KOPT-K1 (cell line): ENCODE results near the gene LRPPRC.
"Not testable (repeated sequence)": the region's sequence is repeated elsewhere in the genome, so short reads cannot be mapped to it uniquely, and the experiment has no call there.

ENCODE experiments used
- H3K27ac ChIP-seq: fragments of 200-600 bp; sonication (generic); 2 replicates; pipeline ENCODE4 v1.5.1; 2016; ENCODE audit warnings: antibody characterized with exemption, mild to moderate bottlenecking, low read depth, low read length; ENCODE audit not compliant: poor library complexity, severe bottlenecking
- H3K36me3 ChIP-seq: fragments of 200-600 bp; sonication (generic); 2 replicates; pipeline ENCODE4 v1.5.1; 2017; ENCODE audit warnings: antibody characterized with exemption, mild to moderate bottlenecking, low read length, moderate library complexity; ENCODE audit not compliant: insufficient read depth
- H3K9me3 ChIP-seq: fragments of 200-600 bp; sonication (generic); 2 replicates; pipeline ENCODE4 v1.5.1; 2017; ENCODE audit warnings: antibody characterized with exemption, low read length, mild to moderate bottlenecking; ENCODE audit not compliant: insufficient read depth, poor library complexity, severe bottlenecking

The LRPPRC gene

GRCh38 chr2:43944915-43945314, 50.9 kb downstream of the LRPPRC start:
- H3K27ac ChIP-seq: no peak overlapping the region
- H3K36me3 ChIP-seq: peaks cover 99% of the 10 kb centered on the region

DNA sequence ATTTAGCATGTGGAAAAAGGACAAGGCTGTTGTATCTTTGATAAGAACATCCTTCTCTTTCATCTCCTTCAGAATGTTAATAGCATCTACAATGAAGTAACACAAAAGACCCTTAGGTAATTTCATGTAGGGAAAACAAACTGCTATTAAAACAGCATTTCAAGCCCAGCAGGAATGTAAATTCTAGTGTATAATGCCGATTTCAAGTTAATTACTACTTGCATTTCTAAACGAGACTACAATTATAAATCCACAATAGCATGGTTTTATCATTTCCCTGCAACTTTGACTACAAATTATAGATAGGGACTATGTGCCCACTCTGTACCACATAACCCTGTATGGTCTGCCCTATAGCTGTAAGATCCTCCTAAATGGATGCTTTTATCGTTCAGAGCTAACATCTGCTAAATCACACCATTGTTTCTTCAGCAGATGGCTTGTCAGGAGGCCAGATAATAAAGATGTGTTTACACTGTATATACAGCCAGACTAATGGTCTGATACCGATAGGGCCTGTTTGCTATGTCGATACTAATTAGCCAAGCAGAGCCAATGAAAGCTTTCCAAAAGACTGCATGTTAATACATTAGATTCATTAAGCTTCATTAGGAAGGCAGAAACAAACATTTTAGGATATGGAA, 51.9 kb downstream of the LRPPRC start:
- Histone ChIP-seq H3K27ac (no peak overlapping the region), H3K36me3 (peaks cover 98% of the 10 kb centered on the region), H3K9me3 (no peaks in the 10 kb centered on the region)

More at GRCh38 chr2:43944915-43945314, 50.9 kb downstream of the LRPPRC start:
- no peaks in the 10 kb centered on the region for H3K9me3 ChIP-seq

DNA sequence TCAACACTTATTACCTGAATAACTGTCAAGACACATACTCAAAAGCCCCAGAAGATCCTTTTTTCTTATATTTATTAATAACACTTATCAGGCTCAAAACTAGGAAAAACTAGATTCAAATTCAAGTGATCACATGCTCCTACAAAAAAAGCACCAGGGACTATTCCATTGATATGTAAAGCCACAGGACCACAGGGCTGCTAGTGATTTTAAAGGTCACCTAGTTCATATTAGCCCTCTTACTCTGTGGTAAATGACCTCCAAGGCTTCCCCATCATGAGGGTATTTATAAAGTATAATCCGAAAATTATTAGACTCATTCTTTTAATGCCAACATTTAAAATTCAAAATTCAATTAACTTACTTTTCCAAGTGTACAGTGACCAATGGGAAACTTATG, 52.5 kb downstream of the LRPPRC start:
- Histone ChIP-seq H3K36me3 (peaks cover 98% of the 10 kb centered on the region), H3K27ac (no peak overlapping the region), H3K9me3 (no peaks in the 10 kb centered on the region)

DNA sequence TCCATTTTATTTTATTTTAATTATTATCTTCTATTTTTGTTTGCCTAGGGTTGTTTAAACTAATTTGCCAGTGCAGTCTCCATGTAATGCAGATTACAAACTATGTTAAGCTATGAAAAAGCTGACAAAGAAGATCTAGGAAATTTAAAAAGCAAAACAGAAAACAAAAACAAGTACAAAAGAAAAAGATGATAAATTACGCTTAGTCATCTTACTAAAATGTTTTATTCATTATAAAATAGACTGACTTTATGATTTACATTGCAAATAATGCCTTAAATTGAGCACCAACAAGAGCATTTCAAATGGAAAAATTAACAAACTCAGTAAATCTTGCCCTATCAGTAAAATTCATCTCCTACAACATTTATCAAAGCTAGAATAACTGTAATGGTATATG, 52.9 kb downstream of the LRPPRC start:
- H3K36me3 ChIP-seq: peaks cover 98% of the 10 kb centered on the region
- H3K9me3 ChIP-seq: no peaks in the 10 kb centered on the region

GRCh38 chr2:43941966-43942365, 53.8 kb downstream of the LRPPRC start:
- Histone ChIP-seq H3K27ac (no peak overlapping the region), H3K36me3 (peaks cover 98% of the 10 kb centered on the region), H3K9me3 (no peaks in the 10 kb centered on the region)

More for the DNA sequence above, 52.9 kb downstream of the LRPPRC start:
- H3K27ac ChIP-seq: no peak overlapping the region

- no peaks in the 10 kb centered on the region for H3K9me3 ChIP-seq
- no peak overlapping the region for H3K27ac ChIP-seq
These were observed 54.4 kb downstream of the LRPPRC start for GRCh38 chr2:43941359-43941758.

DNA sequence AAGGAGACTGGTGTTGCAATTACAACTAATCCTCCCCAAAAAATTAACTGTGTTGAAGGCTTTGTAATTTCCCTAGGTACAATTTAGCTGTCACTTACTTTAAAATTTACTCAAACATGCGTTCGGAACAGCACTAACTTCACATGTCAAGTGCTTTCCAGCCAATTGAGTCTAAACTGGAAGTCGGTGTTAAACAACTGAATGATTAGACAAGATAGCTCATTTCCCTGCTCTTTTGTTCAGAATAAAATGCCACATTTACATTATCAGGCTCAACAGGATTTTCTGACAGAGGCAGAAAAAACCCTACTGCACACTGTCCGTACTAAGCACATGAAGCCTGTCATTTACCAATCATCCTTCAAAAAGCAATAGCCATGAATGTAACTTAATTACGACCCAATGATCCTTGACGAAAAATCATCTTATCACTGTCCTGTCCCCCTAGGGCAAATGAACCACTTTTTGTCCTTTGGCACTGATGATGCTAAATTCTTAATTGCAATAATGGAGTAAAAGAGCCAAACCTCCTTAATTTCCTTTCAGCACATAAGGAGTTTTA, 56.0 kb downstream of the LRPPRC start:
- Histone ChIP-seq H3K9me3 (no peaks in the 10 kb centered on the region), H3K36me3 (peaks cover 97% of the 10 kb centered on the region), H3K27ac (no peak overlapping the region)

More at GRCh38 chr2:43941359-43941758, 54.4 kb downstream of the LRPPRC start:
- H3K36me3 ChIP-seq: peaks cover 98% of the 10 kb centered on the region

DNA sequence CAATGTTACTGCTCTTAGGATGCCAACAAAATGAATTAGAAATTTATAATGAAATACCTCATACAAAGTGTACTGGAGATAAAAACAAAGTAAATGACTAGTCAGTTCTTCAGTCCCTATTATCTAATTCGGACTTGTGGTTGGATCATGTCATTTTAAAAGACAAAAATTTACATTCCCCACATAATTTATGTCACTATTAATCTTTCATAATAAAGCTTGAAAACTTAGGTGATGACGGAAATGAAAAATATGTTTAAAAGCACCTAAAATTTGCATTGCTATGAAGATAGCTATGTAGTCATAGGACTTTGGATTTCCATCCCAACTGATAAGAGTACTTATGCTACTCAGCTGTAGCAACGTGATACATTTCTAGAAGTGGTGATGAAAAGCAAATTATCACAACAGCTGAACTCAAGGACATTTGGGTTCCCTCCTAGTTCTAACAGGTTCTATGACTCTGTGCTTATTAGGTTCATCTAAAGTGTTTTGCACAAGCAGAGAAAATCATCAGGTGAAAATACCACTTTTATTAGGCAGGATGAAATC, 58.4 kb downstream of the LRPPRC start:
- Histone ChIP-seq H3K36me3 (peaks cover 99% of the 10 kb centered on the region), H3K27ac (no peak overlapping the region), H3K9me3 (no peaks in the 10 kb centered on the region)

GRCh38 chr2:43934567-43934966, 61.2 kb downstream of the LRPPRC start:
- Histone ChIP-seq H3K27ac (no peak overlapping the region), H3K9me3 (no peaks in the 10 kb centered on the region), H3K36me3 (peaks cover 99% of the 10 kb centered on the region)

DNA sequence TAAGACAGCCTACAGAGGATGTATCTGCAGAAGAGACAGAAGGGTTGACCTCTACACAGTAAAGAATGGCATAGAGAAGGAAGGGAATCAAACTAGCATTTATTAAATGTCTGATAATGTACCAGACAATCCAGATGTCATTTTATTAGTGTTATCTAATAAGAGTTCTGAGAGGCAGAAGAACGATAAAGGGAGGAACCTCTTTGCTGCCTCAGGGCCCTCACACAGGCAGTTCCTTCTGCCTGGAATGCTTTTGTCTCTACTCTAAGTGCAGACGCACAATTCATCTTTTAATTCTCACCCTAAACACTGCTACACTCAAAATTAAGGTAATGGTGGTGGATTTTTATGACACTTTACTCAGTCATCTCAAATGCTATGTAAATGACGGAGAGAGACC, 64.5 kb downstream of the LRPPRC start:
- H3K36me3 ChIP-seq: peaks cover 100% of the 10 kb centered on the region
- H3K27ac ChIP-seq: no peak overlapping the region
- H3K9me3 ChIP-seq: no peaks in the 10 kb centered on the region

- H3K9me3 ChIP-seq: no peaks in the 10 kb centered on the region
- H3K36me3 ChIP-seq: peaks cover 100% of the 10 kb centered on the region
- no peak overlapping the region for H3K27ac ChIP-seq
These were observed 68.3 kb downstream of the LRPPRC start for GRCh38 chr2:43927442-43927841.

GRCh38 chr2:43925431-43925830, 70.4 kb downstream of the LRPPRC start:
- no peaks in the 10 kb centered on the region for H3K9me3 ChIP-seq
- H3K27ac ChIP-seq: no peak overlapping the region
- peaks cover 100% of the 10 kb centered on the region for H3K36me3 ChIP-seq

- H3K36me3 ChIP-seq: peaks cover 100% of the 10 kb centered on the region
- H3K9me3 ChIP-seq: no peaks in the 10 kb centered on the region
- H3K27ac ChIP-seq: no peak overlapping the region
These were observed 71.3 kb downstream of the LRPPRC start for GRCh38 chr2:43924463-43924862.

DNA sequence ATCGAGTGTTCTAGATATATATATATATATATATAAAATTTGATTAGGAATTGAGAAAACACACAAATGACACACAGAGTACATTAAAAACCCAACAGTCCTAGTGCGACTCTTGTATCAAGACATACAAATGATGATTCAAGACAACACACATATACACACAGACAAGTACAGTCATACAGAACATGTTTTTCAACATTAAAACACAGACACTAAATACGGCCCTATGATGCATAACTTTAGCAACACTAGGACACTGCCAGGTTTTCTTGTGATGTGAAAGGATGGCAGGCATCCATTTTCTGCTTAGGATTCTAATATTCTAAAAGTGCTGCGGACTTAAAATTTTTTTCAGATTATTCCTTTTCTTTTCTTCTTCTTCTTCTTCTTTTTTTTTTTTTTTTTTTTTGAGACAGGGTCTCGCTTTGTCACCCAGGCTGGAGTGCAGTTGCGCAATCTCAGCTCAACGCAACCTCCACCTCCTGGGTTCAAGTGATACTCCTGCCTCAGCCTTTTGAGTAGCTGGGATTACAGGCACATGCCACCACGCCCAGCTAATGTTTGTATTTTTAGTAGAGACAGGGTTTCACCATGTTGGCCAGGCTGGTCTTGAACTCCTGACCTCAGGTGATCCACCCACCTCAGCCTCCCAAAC, 84.5 kb downstream of the LRPPRC start:
- not testable (repeated sequence) for H3K9me3 ChIP-seq, H3K27ac ChIP-seq
- peaks cover 97% of the 10 kb centered on the region for H3K36me3 ChIP-seq

GRCh38 chr2:43906448-43907109, 89.2 kb downstream of the LRPPRC start:
- no peak overlapping the region for H3K27ac ChIP-seq
- peaks cover 96% of the 10 kb centered on the region for H3K36me3 ChIP-seq
- H3K9me3 ChIP-seq: no peaks in the 10 kb centered on the region
